T-cell (primary cell): ENCODE results near the gene AHRR. TPM values are rescaled to one million over a fixed set of nuclear protein-coding genes. Genes with fewer than 3 reads are reported as not detected.

Source experiments
- ATAC-seq, 4 experiments: fragments of 200-7000 bp in 3 of 4; fragments of 150-1000 bp in 1 of 4; cut with Tn5 transposase; replicated peaks in 1 of 4; 1 replicate in 3 of 4; 2 replicates in 1 of 4; pipeline ENCODE4 v1.10.0; 2021; ENCODE audit warnings: moderate library complexity in 3 of 4, mild to moderate bottlenecking in 2 of 4, moderate number of reproducible peaks in 1 of 4
- CTCF ChIA-PET, 2 donors: fragments of 300-600 bp; sonication (Branson Sonifier 250); formaldehyde crosslinking; loops; one replicate each; lab custom pipeline; 2022; ENCODE audit warnings: antibody characterized with exemption in 2 of 2; lab: Charles Lee
- POLR2A ChIA-PET, 2 donors: fragments of 300-600 bp; sonication (Branson Sonifier 250); formaldehyde crosslinking; loops; one replicate each; lab custom pipeline; 2022; ENCODE audit warnings: antibody characterized with exemption in 2 of 2; lab: Charles Lee
- DNase-seq, 35 experiments: peaks; one replicate each; pipeline versions ENCODE4 v3.0.0 to v3.0.0-alpha.2; 2013 to 2023
- H3K27ac ChIP-seq: one replicate; pipeline ENCODE4 v1.5.1; 2013; ENCODE audit warnings: low read length
- H3K27me3 ChIP-seq, 2 experiments: replicated peaks in 1 of 2; 1 replicate in 1 of 2; 2 replicates in 1 of 2; pipeline versions ENCODE4 v1.6.1 to v1.7.0; 2013; ENCODE audit warnings: low read length in 1 of 2, mixed read lengths in 1 of 2; ENCODE audit not compliant: control insufficient read depth in 2 of 2, insufficient read depth in 2 of 2; ENCODE audit errors: extremely low read depth in 1 of 2
- H3K36me3 ChIP-seq, 2 donors: 1 replicate in 1 of 2; 2 replicates in 1 of 2; pipeline versions ENCODE4 v1.6.1 to v1.7.0; 2013; ENCODE audit warnings: low read length in 1 of 2; ENCODE audit not compliant: control insufficient read depth in 2 of 2, insufficient read depth in 1 of 2; ENCODE audit errors: extremely low read depth in 1 of 2
- H3K4me1 ChIP-seq, 2 experiments: 1 replicate in 1 of 2; 2 replicates in 1 of 2; pipeline versions ENCODE4 v1.6.1 to v1.7.0; 2013; ENCODE audit warnings: low read length in 2 of 2, mixed read lengths in 1 of 2; ENCODE audit not compliant: insufficient read depth in 2 of 2, control insufficient read depth in 1 of 2; ENCODE audit errors: extremely low read depth in 1 of 2
- H3K4me3 ChIP-seq, 2 donors: 1 replicate in 1 of 2; 2 replicates in 1 of 2; pipeline versions ENCODE4 v1.5.1 to v1.7.0; 2013; ENCODE audit warnings: mild to moderate bottlenecking in 2 of 2, low read length in 1 of 2, moderate library complexity in 1 of 2; ENCODE audit not compliant: control insufficient read depth in 1 of 2; ENCODE audit errors: extremely low read depth in 1 of 2
- H3K9me3 ChIP-seq: 2 replicates; pipeline ENCODE4 v1.7.0; 2013
- H3K27ac Mint-ChIP-seq, 2 donors: one replicate each; pipeline ENCODE4 v1.8.0; 2020 to 2021; ENCODE audit warnings: mild to moderate bottlenecking in 2 of 2, mixed read lengths in 2 of 2
- H3K27me3 Mint-ChIP-seq, 2 donors: one replicate each; pipeline ENCODE4 v1.8.0; 2021 to 2022; ENCODE audit warnings: mixed read lengths in 2 of 2
- H3K36me3 Mint-ChIP-seq: one replicate; pipeline ENCODE4 v1.8.0; 2021; ENCODE audit warnings: mixed read lengths
- H3K4me1 Mint-ChIP-seq, 3 donors: one replicate each; pipeline ENCODE4 v1.8.0; 2020 to 2022; ENCODE audit warnings: mixed read lengths in 3 of 3, mild to moderate bottlenecking in 1 of 3
- H3K4me3 Mint-ChIP-seq, 3 donors: one replicate each; pipeline ENCODE4 v1.8.0; 2020 to 2022; ENCODE audit warnings: mild to moderate bottlenecking in 3 of 3, mixed read lengths in 3 of 3, moderate library complexity in 3 of 3
- H3K9me3 Mint-ChIP-seq, 3 donors: one replicate each; pipeline ENCODE4 v1.8.0; 2020 to 2022; ENCODE audit warnings: mixed read lengths in 3 of 3
- WGBS: methylation state at CpG from one replicate; pipeline ENCODE4 v1.1.5; 2013; ENCODE audit warnings: missing lambda C conversion rate; ENCODE audit not compliant: insufficient coverage; 5-methylcytosine and 5-hydroxymethylcytosine counted together
- total RNA-seq, 35 experiments: library from RNA in 6 of 35; stranded (reverse) in 6 of 35; fragments of 120-200 nt in 1 of 35; gene quantifications; one replicate each; pipeline versions ENCODE4 v1.2.1 to v1.2.4 and lab custom pipeline; 2013 to 2026

The AHRR gene
- total RNA-seq, 5 donors from 2014 or later (not counting 1 experiment from before 2014, with no cell fraction given): 0.55 to 13.5 (median 3.4) TPM

- ATAC-seq: no peak
These were observed 37.9 kb downstream of the AHRR start for GRCh38 chr5:359301-359897.

DNA sequence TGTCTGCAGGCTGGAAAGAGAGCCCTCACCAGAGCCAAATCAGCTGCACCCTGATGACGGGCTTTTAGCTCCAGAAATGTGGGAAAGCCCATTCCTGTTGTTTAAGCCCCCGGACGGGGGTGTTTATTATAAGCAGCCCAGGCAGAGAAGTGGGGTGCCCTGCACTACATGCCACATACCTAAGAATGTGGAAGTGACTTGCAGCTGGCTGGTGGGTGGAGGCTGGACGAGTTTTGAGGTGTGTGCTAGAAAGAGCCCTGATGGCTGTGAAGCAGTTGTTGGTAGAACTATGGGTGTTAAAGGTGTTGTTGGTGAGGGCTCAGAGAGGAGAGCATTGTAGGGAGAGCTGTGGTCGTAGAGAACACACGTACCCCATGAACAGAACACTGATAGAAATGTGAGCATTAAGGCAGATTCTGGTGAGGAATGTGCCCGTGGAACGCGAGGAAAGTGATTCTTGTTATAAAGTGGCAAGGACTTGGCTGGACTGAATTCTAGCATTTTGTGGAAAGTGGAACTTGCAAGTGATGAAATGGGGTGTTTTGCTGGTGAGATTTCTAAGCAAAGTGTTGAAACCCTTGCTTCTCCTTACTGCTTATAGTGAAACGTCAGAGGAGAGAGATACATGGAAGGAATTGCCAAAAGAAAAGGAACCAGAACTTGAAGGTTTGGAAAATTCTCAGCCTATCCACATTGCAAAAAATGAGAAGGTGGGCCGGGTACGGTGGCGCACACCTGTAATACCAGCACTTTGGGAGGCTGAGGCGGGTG lies 38.9 kb downstream of the AHRR start:
- ChIA-PET POLR2A (no interaction called here), CTCF (no interaction called here)
- H3K4me3 ChIP-seq: no peak overlapping the region
- 77% methylated on average over 7 of the region's 14 CpGs for WGBS
- Mint-ChIP-seq H3K4me1 (no peaks in the 10 kb centered on the region), H3K36me3 (peaks cover 4% of the 10 kb centered on the region), H3K9me3 (peaks cover 0 to 12% (median 5%) of the 10 kb centered on the region in 3 donors), H3K27ac (no peak overlapping the region), H3K4me3 (no peak overlapping the region), H3K27me3 (peaks cover 0 to 5% of the 10 kb centered on the region in 2 donors)
- ATAC-seq: no peak
- no peak overlapping the region for H3K27ac ChIP-seq
- H3K27me3 ChIP-seq: peaks cover 0 to 8% of the 10 kb centered on the region in 2 experiments
- no peaks in the 10 kb centered on the region for H3K4me1 ChIP-seq
- DNase-seq: no peak
- no peaks in the 10 kb centered on the region for H3K9me3 ChIP-seq
- H3K36me3 ChIP-seq: no peaks in the 10 kb centered on the region

More at GRCh38 chr5:359301-359897, 37.9 kb downstream of the AHRR start:
- no peak for DNase-seq
- H3K27ac Mint-ChIP-seq: no peak overlapping the region
- peaks cover 0 to 3% of the 10 kb centered on the region in 2 donors for H3K27me3 Mint-ChIP-seq
- H3K9me3 Mint-ChIP-seq: peaks cover 0 to 2% (median 0%) of the 10 kb centered on the region in 3 donors
- H3K4me3 Mint-ChIP-seq: no peak overlapping the region
- Histone ChIP-seq H3K4me1 (no peaks in the 10 kb centered on the region), H3K9me3 (no peaks in the 10 kb centered on the region), H3K27ac (no peak overlapping the region), H3K27me3 (peaks cover 0 to 8% of the 10 kb centered on the region in 2 experiments), H3K36me3 (no peaks in the 10 kb centered on the region), H3K4me3 (no peak overlapping the region)
- ChIA-PET POLR2A (no interaction called here), CTCF (no interaction called here)
- WGBS: 96% methylated on average over 9 of the region's 23 CpGs
- H3K36me3 Mint-ChIP-seq: peaks cover under 1% of the 10 kb centered on the region
- no peaks in the 10 kb centered on the region for H3K4me1 Mint-ChIP-seq

DNA sequence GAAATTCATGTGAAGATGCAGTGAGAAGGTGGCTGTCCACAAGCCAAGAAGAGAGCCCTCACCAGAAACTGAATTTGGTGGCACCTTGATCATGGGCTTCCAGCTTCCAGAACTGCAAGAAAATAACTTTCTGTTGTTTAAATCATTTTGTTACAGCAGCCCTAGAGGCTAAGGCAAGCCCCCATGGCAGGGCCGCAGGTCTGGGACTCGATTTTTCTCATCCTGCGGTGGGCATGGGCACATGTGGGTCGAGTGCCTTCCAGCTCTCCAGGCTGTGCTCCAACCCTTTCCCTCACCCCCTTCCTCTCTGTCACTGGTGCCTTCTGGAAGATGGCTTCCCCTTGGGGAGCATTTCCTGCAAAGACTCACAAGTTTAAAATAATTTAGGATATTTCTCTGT lies 40.7 kb downstream of the AHRR start:
- Mint-ChIP-seq H3K9me3 (peaks cover 0 to 14% (median 7%) of the 10 kb centered on the region in 3 donors), H3K4me3 (no peak overlapping the region), H3K36me3 (peaks cover 4% of the 10 kb centered on the region), H3K4me1 (peaks cover 0 to 4% (median 0%) of the 10 kb centered on the region in 3 donors), H3K27me3 (peaks cover 7 to 8% of the 10 kb centered on the region in 2 donors), H3K27ac (no peak overlapping the region)
- ChIA-PET POLR2A (no interaction called here), CTCF (no interaction called here)
- no peaks in the 10 kb centered on the region for H3K4me1 ChIP-seq
- DNase-seq (no peak), ATAC-seq (no peak)
- no peaks in the 10 kb centered on the region for H3K9me3 ChIP-seq
- WGBS: 87% methylated on average over 3 of the region's 4 CpGs
- H3K27me3 ChIP-seq: peaks cover 0 to 16% of the 10 kb centered on the region in 2 experiments
- H3K4me3 ChIP-seq: no peak overlapping the region
- no peaks in the 10 kb centered on the region for H3K36me3 ChIP-seq
- H3K27ac ChIP-seq: no peak overlapping the region

DNA sequence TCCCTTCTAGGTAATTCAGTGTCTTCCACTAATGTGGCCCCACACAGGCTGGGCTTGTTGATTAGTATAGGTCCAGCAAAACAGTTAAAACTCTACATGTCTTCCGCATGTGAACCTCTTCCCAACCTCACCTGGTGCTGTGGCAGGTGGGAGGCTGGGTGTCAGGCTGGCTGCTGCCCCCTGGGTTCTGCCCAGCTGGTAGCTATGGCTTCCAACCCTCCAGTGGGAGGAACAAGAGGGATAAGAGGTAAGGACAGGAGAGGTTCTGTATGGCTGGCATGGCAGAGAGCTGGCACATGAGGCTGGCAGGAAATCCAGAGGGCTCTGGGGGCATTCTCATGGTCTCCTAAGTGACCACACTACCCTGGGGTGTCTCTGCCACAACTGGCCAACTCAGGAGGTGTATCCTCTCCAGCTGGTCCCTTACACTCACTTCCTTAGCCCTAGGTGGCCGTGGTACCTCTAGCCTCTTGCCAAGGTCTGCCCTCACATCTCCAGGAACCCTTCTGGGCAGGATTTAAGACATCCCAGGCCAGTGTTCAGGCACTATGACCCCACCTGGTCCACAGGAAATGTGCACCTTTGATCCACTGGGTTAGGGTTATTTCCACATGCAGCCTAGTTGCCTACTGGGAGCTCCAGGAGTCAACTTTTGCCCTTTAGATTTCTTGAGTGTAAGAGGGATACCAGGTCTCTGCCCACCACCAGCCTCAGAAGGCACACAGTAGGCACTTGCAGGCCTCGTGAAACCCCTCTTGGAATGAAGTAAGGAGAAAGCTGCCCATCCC lies 41.7 kb downstream of the AHRR start:
- no peak overlapping the region for H3K4me3 ChIP-seq
- DNase-seq (peak in 1 of 35 experiments; percentile 2), ATAC-seq (no peak)
- no peaks in the 10 kb centered on the region for H3K9me3 ChIP-seq
- no peak overlapping the region for H3K27ac ChIP-seq
- peaks cover 7 to 8% of the 10 kb centered on the region in 2 donors for H3K27me3 Mint-ChIP-seq
- peaks cover 0 to 25% of the 10 kb centered on the region in 2 experiments for H3K27me3 ChIP-seq
- no peak overlapping the region for H3K27ac Mint-ChIP-seq
- ChIA-PET CTCF (no interaction called here), POLR2A (no interaction called here)
- peaks cover 0 to 14% (median 7%) of the 10 kb centered on the region in 3 donors for H3K9me3 Mint-ChIP-seq
- no peak overlapping the region for H3K4me3 Mint-ChIP-seq
- H3K36me3 Mint-ChIP-seq: peaks cover 4% of the 10 kb centered on the region
- WGBS: 67% methylated on average over 2 of the region's 3 CpGs
- peaks cover 0 to 8% (median under 1%) of the 10 kb centered on the region in 3 donors for H3K4me1 Mint-ChIP-seq
- H3K4me1 ChIP-seq: peaks cover 0 to 2% of the 10 kb centered on the region in 2 experiments
- H3K36me3 ChIP-seq: no peaks in the 10 kb centered on the region

DNA sequence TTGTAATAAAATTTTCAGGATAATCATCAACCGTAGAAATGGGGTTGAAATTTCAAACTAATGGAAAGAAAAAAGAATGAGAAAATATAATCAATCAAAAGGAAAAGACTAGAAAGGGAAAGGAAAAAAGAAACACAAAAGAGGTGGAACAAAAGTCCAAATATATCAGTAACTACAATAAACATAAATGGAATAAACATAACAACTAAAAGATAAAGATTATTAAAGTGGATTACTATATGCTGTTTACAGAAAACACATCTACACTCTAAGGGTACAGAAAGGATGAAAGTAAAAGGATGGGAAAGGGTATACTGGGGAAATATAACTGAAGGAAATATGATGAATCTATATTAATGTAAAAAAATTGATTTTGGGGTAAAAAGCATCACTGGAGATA lies 43.0 kb downstream of the AHRR start:
- no peak overlapping the region for H3K4me3 Mint-ChIP-seq
- H3K4me1 Mint-ChIP-seq: peaks cover 13 to 21% (median 13%) of the 10 kb centered on the region in 3 donors
- H3K4me3 ChIP-seq: no peak overlapping the region
- no peaks in the 10 kb centered on the region for H3K9me3 ChIP-seq
- H3K27ac ChIP-seq: no peak overlapping the region
- WGBS: no CpG with 5 or more reads among the region's 1 CpG
- CTCF ChIA-PET: no interaction called here
- H3K27ac Mint-ChIP-seq: no peak overlapping the region
- peaks cover 4% of the 10 kb centered on the region for H3K36me3 Mint-ChIP-seq
- H3K9me3 Mint-ChIP-seq: peaks cover 0 to 14% (median 7%) of the 10 kb centered on the region in 3 donors
- DNase-seq: no peak
- ATAC-seq: no peak
- peaks cover 7 to 15% of the 10 kb centered on the region in 2 experiments for H3K4me1 ChIP-seq
- peaks cover 0 to 34% of the 10 kb centered on the region in 2 experiments for H3K27me3 ChIP-seq
- POLR2A ChIA-PET: no interaction called here
- peaks cover 8 to 13% of the 10 kb centered on the region in 2 donors for H3K27me3 Mint-ChIP-seq
- H3K36me3 ChIP-seq: no peaks in the 10 kb centered on the region
